Measurements from ENCODE around the gene MED27.

Gene MED27

GRCh38 chr9:132079391-132080091 lies at the start of gene MED27:
MED27 (minus strand) TSS chr9:132079867; CDS start chr9:132079844, 23 bp downstream.
- DNase-seq: peak; percentile 80

GRCh38 chr9:132127888-132128534 lies 48.3 kb upstream of the MED27 start:
- DNase-seq: no peak

- DNase-seq: no peak
Observed at GRCh38 chr9:132126680-132127236, 47.1 kb upstream of the MED27 start.

GRCh38 chr9:132125944-132126679 lies 46.4 kb upstream of the MED27 start:
- DNase-seq: no peak

GRCh38 chr9:132125361-132125760 lies 45.7 kb upstream of the MED27 start:
- DNase-seq: no peak

GRCh38 chr9:132124800-132125199 lies 45.1 kb upstream of the MED27 start:
- no peak for DNase-seq

- no peak for DNase-seq
Observed at GRCh38 chr9:132121021-132121420, 41.4 kb upstream of the MED27 start.

GRCh38 chr9:132117694-132118093 lies 38.0 kb upstream of the MED27 start:
- no peak for DNase-seq

GRCh38 chr9:132116583-132116982 lies 36.9 kb upstream of the MED27 start:
- DNase-seq: no peak

GRCh38 chr9:132114102-132114707 lies 34.5 kb upstream of the MED27 start:
- peak; percentile 0 for DNase-seq

GRCh38 chr9:132109291-132109690 lies 29.6 kb upstream of the MED27 start:
- no peak for DNase-seq

GRCh38 chr9:132108728-132109127 lies 29.1 kb upstream of the MED27 start:
- DNase-seq: no peak

GRCh38 chr9:132099741-132100407 lies 20.2 kb upstream of the MED27 start:
- no peak for DNase-seq

GRCh38 chr9:132099167-132099566 lies 19.5 kb upstream of the MED27 start:
- DNase-seq: no peak

- no peak for DNase-seq
Observed at GRCh38 chr9:132094314-132094791, 14.7 kb upstream of the MED27 start.

GRCh38 chr9:132090771-132091170 lies 11.1 kb upstream of the MED27 start:
- no peak for DNase-seq

GRCh38 chr9:132087438-132088030 lies 7.9 kb upstream of the MED27 start:
- no peak for DNase-seq

GRCh38 chr9:132082188-132082587 lies 2.5 kb upstream of the MED27 start:
- no peak for DNase-seq

GRCh38 chr9:132078699-132079356 lies 839 bp downstream of the MED27 start:
- no peak for DNase-seq

- no peak for DNase-seq
Observed at GRCh38 chr9:132077881-132078698, 1.6 kb downstream of the MED27 start.

GRCh38 chr9:132075853-132076252 lies 3.8 kb downstream of the MED27 start:
- DNase-seq: no peak

Data from GDM1 (cell line).